ENCODE measurements around the gene RABGGTA.

The RABGGTA gene

GRCh38 chr14:24300326-24300980 lies 29.1 kb upstream of the RABGGTA start:
- no peak for DNase-seq

- DNase-seq: no peak
These were observed 28.1 kb upstream of the RABGGTA start, which contains the start of the genes DHRS1 and NOP9 for GRCh38 chr14:24299255-24300191. DHRS1 (minus strand) TSS chr14:24299780; CDS start chr14:24299106, 674 bp downstream. NOP9 (plus strand) TSS chr14:24299850; CDS start chr14:24299955, 105 bp downstream.

- no peak for DNase-seq
These were observed 27.5 kb upstream of the RABGGTA start for GRCh38 chr14:24298892-24299254.

DNA sequence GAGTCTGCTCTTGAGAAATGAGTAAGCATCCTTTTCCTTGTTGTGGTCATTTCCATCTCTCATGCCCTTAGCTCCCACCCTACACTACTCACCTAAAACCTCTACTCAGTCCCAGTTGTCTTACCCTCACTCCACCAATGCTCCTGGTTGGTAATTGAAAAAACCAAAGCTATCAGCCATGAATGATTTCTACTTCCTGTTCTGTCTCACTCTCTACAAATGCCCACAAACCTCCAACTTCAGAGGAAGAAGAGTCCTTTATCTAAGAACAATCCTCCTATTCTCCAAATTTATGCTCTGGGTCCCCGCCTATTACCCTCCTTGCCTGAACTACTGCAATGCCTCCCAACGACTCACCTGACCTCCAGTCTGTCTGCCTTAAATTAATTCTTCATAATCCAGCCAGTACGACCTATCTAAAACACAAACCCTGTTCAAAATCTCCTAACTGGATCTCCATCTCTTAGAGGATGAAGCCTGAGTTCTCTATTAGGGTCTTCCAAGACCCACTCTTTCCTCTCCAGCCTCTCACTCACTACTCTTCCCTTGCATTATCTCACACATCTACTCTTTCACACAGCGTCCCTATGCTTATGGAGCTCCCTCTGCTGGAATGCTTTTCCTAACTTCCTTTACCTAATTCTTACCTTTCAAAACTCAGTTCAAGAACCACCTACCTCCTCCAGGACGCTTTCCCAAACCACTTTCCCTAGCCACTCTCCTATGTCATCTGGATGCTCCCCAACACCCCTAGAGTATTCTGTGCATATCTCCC lies 26.0 kb upstream of the RABGGTA start:
- no peak for DNase-seq

DNA sequence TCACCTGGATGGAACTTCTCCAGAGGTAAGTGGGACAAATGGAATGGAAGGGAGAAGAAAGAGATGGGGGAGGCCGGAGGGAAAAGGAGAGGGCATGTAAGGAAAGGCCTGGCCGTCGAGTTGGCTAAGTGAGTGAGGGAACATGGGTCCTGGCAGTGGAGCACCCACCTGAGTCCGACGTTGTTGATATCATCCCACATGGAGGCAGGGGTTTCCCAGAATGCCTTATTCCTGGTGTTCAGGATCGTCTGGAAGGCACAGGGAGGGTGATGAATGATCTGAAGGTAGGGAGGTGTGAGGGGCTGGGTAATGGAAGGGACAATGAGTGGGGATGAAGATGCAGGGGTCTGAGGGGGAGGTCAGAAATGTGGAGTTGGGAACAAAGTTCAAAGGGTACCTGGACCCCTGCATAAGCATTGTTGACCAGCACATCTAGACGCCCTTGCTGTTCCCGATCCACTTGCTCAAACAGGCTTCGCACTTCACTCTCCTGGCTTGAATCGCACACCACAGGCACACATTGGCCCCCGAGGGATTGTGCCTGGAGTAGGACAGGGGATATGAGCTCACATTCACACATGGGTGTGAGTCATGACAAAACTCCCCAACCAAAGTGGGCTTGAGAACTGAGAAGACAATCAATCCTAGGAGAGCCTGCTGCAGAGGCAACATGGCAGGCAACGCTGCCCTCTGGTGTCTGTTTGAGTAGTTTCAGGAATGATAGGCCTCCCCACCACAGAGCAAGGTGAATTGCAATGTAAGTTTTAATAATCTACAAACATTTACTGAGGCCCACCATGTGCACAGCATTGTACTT lies 25.2 kb upstream of the RABGGTA start:
- DNase-seq: no peak

DNA sequence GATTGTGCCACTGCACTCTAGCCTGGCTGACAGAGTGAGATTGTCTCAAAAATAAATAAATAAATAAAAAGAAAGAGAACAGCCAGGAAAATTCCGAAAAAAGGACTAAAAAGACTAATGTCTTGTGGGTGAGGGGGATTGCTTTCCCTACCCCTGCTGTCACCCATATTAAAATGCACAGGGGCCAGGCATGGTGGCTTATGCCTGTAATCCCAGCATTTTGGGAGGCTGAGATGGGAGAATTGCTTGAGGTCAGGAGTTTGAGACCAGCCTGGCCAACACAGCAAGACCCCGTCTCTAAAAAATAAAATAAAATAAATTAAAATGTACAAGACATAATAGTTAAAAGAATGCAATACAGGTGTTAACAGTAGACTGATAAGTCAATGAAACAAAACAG lies 22.1 kb upstream of the RABGGTA start:
- no peak for DNase-seq

DNA sequence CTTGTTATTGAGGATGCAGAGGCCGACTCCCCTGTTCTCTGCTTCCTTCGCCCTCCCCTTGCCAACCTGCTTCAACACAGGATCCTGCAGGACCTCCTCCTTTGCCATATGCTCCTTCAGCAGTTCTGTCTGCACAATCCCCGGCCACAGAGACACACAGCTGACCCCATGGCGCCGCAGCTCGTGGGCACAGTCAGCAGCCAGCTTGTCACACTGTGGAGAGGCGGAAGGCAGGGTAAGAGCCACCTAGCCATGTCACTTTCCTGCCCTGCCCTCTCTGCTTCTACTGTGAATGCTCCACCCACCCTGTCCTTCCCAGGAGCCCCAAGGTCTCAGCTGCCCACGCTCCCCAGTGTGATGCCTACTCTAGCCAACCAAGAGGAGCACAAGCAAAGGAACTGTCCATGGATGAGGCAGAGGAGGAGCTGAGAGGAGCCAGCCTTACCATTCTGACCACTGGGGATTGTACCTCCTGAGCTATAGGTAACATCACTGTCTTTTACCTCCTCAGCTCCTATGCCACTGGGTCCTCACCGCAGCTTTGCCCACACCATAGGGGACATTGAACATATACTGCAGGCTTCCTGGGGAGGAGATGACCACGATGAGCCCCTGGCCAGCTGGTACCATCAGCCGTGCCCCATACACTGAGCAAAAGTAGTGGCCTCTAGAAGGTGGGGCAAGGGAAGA lies 20.9 kb upstream of the RABGGTA start:
- no peak for DNase-seq

- no peak for DNase-seq
These were observed 20.2 kb upstream of the RABGGTA start for GRCh38 chr14:24291446-24292117.

DNA sequence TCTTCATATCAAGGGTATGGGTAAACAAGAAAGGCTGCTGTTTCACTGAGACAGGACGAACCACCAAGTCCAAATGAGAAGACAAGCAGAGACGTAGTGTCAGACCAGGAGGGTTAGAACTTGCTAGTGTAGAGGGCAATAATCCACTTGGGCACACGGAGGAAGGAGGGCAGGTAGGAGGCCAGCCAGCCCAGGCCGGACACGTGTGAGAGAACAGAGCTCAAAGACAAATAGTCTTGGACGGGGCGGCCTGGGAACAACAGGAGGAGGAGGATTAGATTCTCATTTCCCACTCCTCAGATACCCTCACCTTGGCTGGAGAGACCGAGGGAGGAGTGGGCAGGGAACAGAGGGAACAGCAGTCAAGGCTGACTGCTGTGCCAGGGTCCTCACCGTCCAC lies 19.3 kb upstream of the RABGGTA start:
- no peak for DNase-seq

- DNase-seq: no peak
These were observed 18.4 kb upstream of the RABGGTA start for GRCh38 chr14:24289649-24290280.

- no peak for DNase-seq
These were observed 15.6 kb upstream of the RABGGTA start for GRCh38 chr14:24286996-24287395.

DNA sequence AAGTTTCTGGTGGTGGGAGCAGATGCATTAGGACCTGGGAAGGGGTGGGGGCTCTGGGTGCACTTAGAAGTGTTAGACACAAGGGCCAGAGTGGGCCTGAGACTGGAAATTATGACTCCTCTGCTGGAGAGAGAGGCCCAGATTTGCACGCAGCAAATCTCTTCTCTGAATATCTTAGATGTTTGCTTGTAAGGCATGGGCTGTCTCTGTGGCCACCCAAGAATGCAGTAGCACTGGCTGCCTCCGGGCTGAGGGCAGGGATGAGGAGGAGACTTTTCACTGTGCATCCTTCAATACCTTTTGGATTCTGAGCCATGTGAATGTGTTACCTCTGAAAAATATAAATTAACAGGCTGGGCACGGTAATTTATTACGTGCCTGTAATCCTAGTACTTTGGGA lies 14.0 kb upstream of the RABGGTA start:
- DNase-seq: no peak

DNA sequence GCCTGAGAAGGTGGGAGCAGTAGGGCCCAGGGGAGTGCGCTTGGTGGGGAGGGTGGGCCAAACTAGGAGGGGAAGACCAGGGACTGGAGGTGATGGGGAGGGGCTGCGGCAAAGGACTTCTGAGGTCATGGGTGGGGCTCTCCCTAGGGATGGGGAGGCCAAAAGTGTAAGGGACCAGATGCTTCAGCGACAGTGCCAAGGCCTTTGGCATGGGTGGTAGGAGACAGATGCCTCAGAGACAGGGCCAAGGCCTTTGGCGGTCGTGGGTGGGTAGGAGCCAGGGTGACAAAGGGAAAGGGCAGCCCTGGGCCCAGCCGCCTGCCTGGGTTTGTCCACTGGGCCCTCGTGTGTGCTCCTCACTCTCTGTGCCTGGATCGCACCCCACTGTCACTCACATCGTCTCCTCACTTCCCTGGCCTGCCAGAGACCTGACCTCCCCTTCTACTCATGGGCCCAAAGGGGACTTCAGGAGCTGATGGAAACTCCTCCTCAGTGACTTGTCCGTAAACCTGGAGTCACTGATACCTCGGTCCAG lies 13.2 kb upstream of the RABGGTA start:
- DNase-seq: no peak

- no peak for DNase-seq
These were observed 12.5 kb upstream of the RABGGTA start for GRCh38 chr14:24283796-24284460.

GRCh38 chr14:24282736-24283135 lies 11.3 kb upstream of the RABGGTA start:
- no peak for DNase-seq

GRCh38 chr14:24281636-24282035 lies 10.2 kb upstream of the RABGGTA start:
- no peak for DNase-seq

DNA sequence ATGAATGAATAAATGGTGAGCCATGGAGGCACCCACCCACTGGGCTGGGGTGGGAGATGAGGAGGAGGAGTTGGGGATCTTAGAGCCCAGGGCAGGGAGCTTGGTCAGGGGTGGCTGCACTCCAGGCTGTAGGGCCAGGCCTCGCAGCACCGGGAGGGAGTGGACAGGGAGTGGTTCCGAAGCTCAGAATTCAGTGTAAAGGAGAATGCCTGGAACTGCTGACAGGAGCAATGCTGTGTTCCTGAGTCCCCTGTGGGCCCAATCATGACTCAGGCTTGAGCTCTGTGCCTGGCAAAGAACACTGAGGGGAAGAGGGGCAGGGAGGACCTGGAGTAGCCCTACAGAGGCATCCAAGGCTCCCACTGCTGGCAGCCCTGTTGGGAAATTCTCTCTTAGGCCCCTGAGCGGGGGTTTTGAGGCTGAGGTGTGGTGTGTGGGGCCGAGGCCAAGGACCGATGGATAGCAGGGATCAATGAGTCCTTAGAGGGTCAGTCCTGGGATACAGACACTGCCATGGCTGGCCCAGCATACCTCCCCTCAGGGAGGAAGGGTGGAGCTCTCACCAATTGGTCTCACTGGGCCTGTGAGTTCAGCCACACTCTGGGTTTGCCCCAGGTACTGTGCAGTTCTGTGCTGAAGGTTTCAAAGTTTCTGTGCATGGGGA lies 9.5 kb upstream of the RABGGTA start:
- no peak for DNase-seq

DNA sequence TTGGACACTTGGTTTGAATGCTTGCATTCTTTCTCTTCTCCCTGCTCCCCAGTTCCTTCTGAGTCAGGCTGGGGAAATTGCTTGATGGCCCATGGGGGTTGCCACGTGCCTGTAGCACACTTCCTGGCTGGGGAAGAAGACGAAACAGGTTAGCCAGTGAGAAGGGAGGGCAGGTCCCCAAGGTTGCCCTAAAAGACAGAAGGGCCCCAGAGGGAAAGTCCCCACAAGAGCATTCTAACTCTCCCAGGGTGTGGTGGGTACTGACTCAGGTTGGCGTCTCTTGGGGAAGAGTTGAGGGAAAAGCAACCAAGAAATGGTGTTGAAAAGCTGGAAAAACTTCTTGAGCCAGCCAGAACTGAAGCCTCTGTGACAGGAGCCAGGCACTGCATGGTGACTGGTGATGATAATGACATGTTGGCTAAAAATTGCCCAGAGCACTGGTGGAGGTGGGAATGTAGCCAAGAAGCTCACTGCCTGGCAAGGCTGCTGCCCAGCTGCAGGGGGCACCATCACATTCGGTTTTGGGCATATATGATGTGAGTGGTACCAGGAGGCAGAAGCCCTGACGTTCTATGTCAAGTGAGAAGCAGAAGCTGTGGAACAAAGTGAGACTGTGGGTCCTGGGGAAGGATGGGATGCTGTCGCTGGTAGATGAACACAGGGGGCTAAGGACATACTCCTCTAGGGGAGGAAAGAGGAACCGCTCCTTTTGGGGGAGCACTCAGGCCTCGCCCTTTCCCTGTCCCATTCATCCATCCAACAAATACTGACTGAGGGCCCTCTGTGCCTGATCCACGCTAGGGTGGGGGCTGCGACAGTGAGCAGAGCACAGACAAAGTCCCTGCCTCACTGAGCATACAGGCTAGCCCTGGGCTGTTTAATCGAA lies 8.1 kb upstream of the RABGGTA start:
- DNase-seq: no peak

All from NCI-H524 treated with DMSO at 0.1 percent for 48 hours (cell line).